B cell (primary cell): ENCODE results near the gene PTPRS.

Source experiments
- EZH2 ChIP-seq: IDR thresholded peaks from 2 replicates; pipeline ENCODE4 v1.6.1; 2012; ENCODE audit warnings: borderline replicate concordance, low read depth, mild to moderate bottlenecking, moderate library complexity, low read length; ENCODE audit not compliant: insufficient read depth, poor library complexity, severe bottlenecking
- TF ChIP-seq, protein P1 (sequence below): fragments of 200-600 bp; IDR thresholded peaks from one replicate; pipeline ENCODE4 v1.8.0; 2022; ENCODE audit warnings: antibody characterized with exemption, mild to moderate bottlenecking

DNA sequence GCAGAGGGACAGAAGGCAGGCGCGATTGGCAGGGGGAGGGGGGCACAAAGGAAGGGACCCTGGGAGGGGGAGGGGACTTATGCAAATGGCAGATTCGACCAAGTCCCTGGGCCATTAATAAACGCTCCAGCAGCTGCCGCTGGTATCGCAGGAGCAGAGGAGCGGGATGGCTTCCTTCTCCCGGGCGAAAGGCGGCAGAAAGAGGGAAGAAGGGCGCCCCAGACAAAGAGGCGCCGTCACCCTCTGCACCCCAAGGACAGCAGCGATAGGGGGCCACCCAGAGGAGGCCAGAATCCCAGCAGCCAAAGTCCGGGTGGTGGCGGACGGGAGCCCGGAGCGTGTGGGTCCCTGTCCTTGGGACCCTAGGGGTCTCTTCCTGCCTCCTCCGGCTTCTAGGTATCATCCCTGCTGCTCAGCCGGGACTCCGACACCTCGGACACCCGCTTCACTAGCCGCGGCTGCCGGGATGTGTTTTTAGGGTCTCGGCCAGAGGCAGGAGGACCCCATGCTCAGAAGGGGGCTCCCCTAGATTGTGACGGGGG lies 1.9 kb downstream of the PTPRS start:
- TF ChIP-seq, protein P1, sequence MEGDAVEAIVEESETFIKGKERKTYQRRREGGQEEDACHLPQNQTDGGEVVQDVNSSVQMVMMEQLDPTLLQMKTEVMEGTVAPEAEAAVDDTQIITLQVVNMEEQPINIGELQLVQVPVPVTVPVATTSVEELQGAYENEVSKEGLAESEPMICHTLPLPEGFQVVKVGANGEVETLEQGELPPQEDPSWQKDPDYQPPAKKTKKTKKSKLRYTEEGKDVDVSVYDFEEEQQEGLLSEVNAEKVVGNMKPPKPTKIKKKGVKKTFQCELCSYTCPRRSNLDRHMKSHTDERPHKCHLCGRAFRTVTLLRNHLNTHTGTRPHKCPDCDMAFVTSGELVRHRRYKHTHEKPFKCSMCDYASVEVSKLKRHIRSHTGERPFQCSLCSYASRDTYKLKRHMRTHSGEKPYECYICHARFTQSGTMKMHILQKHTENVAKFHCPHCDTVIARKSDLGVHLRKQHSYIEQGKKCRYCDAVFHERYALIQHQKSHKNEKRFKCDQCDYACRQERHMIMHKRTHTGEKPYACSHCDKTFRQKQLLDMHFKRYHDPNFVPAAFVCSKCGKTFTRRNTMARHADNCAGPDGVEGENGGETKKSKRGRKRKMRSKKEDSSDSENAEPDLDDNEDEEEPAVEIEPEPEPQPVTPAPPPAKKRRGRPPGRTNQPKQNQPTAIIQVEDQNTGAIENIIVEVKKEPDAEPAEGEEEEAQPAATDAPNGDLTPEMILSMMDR = no peak
- TF ChIP-seq EZH2 = no peak
